HEK293 (cell line): ENCODE measurements around the gene CSGALNACT2.
A peak's percentile ranks its signal among the peaks of the same experiment; 100 is the strongest.

ENCODE experiments used
- CTCF ChIA-PET: fragments of 350-600 bp; formaldehyde crosslinking; extraction: SDS; loops from one replicate; lab custom pipeline; 2021; ENCODE audit warnings: antibody characterized with exemption; lab: Yijun Ruan, JAX
- POLR2A ChIA-PET: fragments of 300-600 bp; formaldehyde crosslinking; extraction: SDS; loops from one replicate; lab custom pipeline; 2020; ENCODE audit warnings: antibody characterized with exemption, inconsistent platforms; lab: Yijun Ruan, JAX
- H3K27ac ChIP-seq: fragments of 200-500 bp; sonication (Bioruptor generic); 2 replicates; pipeline ENCODE4 v1.5.1; 2014; ENCODE audit warnings: low read depth, low read length, control low read depth, inconsistent platforms; ENCODE audit errors: extremely low read depth
- H3K36me3 ChIP-seq, 2 experiments: fragments of 200-500 bp in 1 of 2; sonication (Bioruptor generic) in 1 of 2; 1 replicate in 1 of 2; 2 replicates in 1 of 2; pipeline ENCODE4 v1.5.1; 2014 to 2017; ENCODE audit warnings: inconsistent platforms in 2 of 2, low read length in 2 of 2; ENCODE audit not compliant: control insufficient read depth in 2 of 2, insufficient read depth in 1 of 2
- H3K4me1 ChIP-seq: fragments of 200-500 bp; sonication (Bioruptor generic); 2 replicates; pipeline ENCODE4 v1.5.1; 2014; ENCODE audit warnings: mild to moderate bottlenecking, low read length, inconsistent platforms; ENCODE audit not compliant: control insufficient read depth, insufficient read depth
- H3K4me3 ChIP-seq: 2 replicates; pipeline ENCODE4 v1.5.1; 2011; ENCODE audit warnings: low read depth, mild to moderate bottlenecking, control low read depth, low read length, moderate library complexity
- H3K9me3 ChIP-seq: fragments of 200-500 bp; sonication (Bioruptor generic); 2 replicates; pipeline ENCODE4 v1.5.1; 2014; ENCODE audit warnings: low read depth, low read length, inconsistent platforms; ENCODE audit not compliant: control insufficient read depth, insufficient read depth
- GLI4 ChIP-seq: fragments of 450-650 bp; formaldehyde crosslinking; IDR thresholded peaks from 2 replicates; pipeline ENCODE4 v1.5.1; 2016; ENCODE audit warnings: missing biosample characterization, missing genetic modification characterization
- HOXC10 ChIP-seq: sonication (generic); formaldehyde crosslinking; IDR thresholded peaks from 2 replicates; pipeline ENCODE4 v1.8.1; 2023; ENCODE audit warnings: mild to moderate bottlenecking, missing genetic modification reagents
- KLF1 ChIP-seq: fragments of 450-650 bp; formaldehyde crosslinking; IDR thresholded peaks from 2 replicates; pipeline ENCODE4 v1.5.1; 2016; ENCODE audit warnings: missing biosample characterization, missing genetic modification characterization
- KLF8 ChIP-seq: fragments of 450-650 bp; formaldehyde crosslinking; IDR thresholded peaks from 2 replicates; pipeline ENCODE4 v1.5.1; 2016; ENCODE audit warnings: missing biosample characterization, missing genetic modification characterization
- KLF9 ChIP-seq: fragments of 450-650 bp; formaldehyde crosslinking; IDR thresholded peaks from 2 replicates; pipeline ENCODE4 v1.5.1; 2016; ENCODE audit warnings: missing biosample characterization, missing genetic modification characterization, low read depth
- OVOL3 ChIP-seq: fragments of 450-650 bp; formaldehyde crosslinking; IDR thresholded peaks from 2 replicates; pipeline ENCODE4 v1.5.1; 2016; ENCODE audit warnings: missing biosample characterization, missing genetic modification characterization
- REST ChIP-seq: fragments of 450-650 bp; formaldehyde crosslinking; IDR thresholded peaks from 2 replicates; pipeline ENCODE4 v1.5.1; 2016; ENCODE audit warnings: missing biosample characterization, missing genetic modification characterization
- SALL2 ChIP-seq: fragments of 450-650 bp; formaldehyde crosslinking; IDR thresholded peaks from 2 replicates; pipeline ENCODE4 v1.5.0; 2017; ENCODE audit warnings: missing biosample characterization, mild to moderate bottlenecking, missing genetic modification characterization, borderline replicate concordance
- TCF7L2 ChIP-seq: IDR thresholded peaks from 2 replicates; pipeline ENCODE4 v1.6.1; 2011; ENCODE audit warnings: low read depth, mild to moderate bottlenecking, inconsistent platforms, low read length, moderate library complexity, borderline replicate concordance
- ZBTB10 ChIP-seq: fragments of 450-650 bp; formaldehyde crosslinking; IDR thresholded peaks from 2 replicates; pipeline ENCODE4 v1.5.1; 2016; ENCODE audit warnings: missing biosample characterization, missing genetic modification characterization
- ZNF121 ChIP-seq: fragments of 450-650 bp; formaldehyde crosslinking; IDR thresholded peaks from 2 replicates; pipeline ENCODE4 v1.5.1; 2016; ENCODE audit warnings: missing biosample characterization, missing genetic modification characterization
- ZNF2 ChIP-seq: fragments of 450-650 bp; formaldehyde crosslinking; IDR thresholded peaks from 2 replicates; pipeline ENCODE4 v1.5.1; 2016; ENCODE audit warnings: missing biosample characterization, missing genetic modification characterization
- ZNF223 ChIP-seq: fragments of 450-650 bp; formaldehyde crosslinking; IDR thresholded peaks from 2 replicates; pipeline ENCODE4 v1.5.1; 2016; ENCODE audit warnings: missing biosample characterization, missing genetic modification characterization
- ZNF354C ChIP-seq: fragments of 450-650 bp; formaldehyde crosslinking; IDR thresholded peaks from 2 replicates; pipeline ENCODE4 v1.5.1; 2016; ENCODE audit warnings: missing biosample characterization, missing genetic modification characterization, low read depth, borderline replicate concordance
- ZNF585B ChIP-seq: fragments of 450-650 bp; formaldehyde crosslinking; IDR thresholded peaks from 2 replicates; pipeline ENCODE4 v1.5.1; 2016; ENCODE audit warnings: missing biosample characterization, missing genetic modification characterization
- ZNF621 ChIP-seq: fragments of 450-650 bp; formaldehyde crosslinking; IDR thresholded peaks from 2 replicates; pipeline ENCODE4 v1.5.1; 2017; ENCODE audit warnings: missing biosample characterization, missing genetic modification characterization

Gene CSGALNACT2

GRCh38 chr10:43117777-43118583 is 20.3 kb upstream of the CSGALNACT2 start:
- POLR2A ChIA-PET = no interaction called here
- H3K4me3 ChIP-seq = no peak overlapping the region
- no peaks in the 10 kb centered on the region for H3K9me3 ChIP-seq
- no peak overlapping the region for H3K27ac ChIP-seq
- CTCF ChIA-PET = no interaction called here
- H3K4me1 ChIP-seq = no peaks in the 10 kb centered on the region
- H3K36me3 ChIP-seq = no peaks in the 10 kb centered on the region
- TF ChIP-seq ZNF585B (tag by site-specific recombination) = no peak
- TF ChIP-seq ZNF354C (tag by site-specific recombination) = no peak
- TF ChIP-seq OVOL3 (tag by site-specific recombination) = no peak
- no peak for TF ChIP-seq ZNF621 (tag by site-specific recombination)
- TF ChIP-seq HOXC10 (CRISPR knock-in tag) = no peak
- TF ChIP-seq ZNF121 (tag by site-specific recombination) = no peak
- TF ChIP-seq SALL2 (tag by site-specific recombination) = no peak
- no peak for TF ChIP-seq REST (tag by site-specific recombination)
- no peak for TF ChIP-seq GLI4 (tag by site-specific recombination)

DNA sequence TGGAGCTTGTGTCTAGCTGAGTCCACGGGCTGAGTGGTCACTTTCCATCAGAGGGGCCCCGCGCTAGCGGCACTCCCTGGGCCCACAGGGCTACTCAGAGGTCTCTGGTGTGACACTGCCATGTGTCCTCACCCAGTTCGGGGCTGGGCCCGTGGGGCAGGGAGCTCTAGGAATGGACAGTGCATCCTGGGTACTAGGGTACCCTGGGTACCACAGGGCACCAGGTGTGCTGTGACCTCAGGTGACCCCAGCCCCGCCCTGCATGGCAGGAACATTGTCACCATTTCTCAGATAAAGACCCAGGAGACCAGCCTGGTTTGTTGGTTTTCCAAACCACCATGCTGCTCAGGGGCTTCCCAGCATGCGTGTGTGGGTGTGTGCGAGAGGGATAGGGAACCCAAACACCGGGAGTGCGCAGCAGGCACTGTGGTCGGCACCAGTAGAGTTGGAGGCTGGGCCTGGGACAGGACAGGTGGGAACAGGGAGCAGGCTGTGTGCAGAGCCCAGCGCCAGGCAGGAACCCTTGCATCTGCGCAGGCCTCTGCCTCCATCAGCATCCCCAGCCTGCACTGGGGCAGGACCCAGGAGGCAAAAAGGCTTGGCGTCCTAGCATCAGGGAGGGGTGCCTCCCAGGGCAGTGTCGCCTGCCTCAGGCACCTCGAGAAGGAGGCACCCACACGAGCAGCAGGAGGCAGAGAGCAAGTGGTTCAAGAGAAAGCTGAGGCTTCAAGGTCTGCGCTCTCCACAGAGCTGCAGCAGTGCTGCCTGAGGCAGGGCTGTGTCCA is 19.4 kb upstream of the CSGALNACT2 start:
- no peak overlapping the region for H3K27ac ChIP-seq
- H3K4me1 ChIP-seq = no peaks in the 10 kb centered on the region
- no peak for TF ChIP-seq TCF7L2
- TF ChIP-seq ZBTB10 (tag by site-specific recombination) = no peak
- no peaks in the 10 kb centered on the region for H3K36me3 ChIP-seq
- CTCF ChIA-PET = no interaction called here
- POLR2A ChIA-PET = no interaction called here
- no peaks in the 10 kb centered on the region for H3K9me3 ChIP-seq
- H3K4me3 ChIP-seq = no peak overlapping the region

- POLR2A ChIA-PET = interaction anchor here (0.6 kb wide), 1 partner anchor 28 kb away, joined by 5 read pairs; no protein-coding TSS in a partner anchor
- no peaks in the 10 kb centered on the region for H3K9me3 ChIP-seq
- TF ChIP-seq KLF8 (tag by site-specific recombination) = peak; percentile 97
- peak; percentile 50; the same call in 1 of the 2 replicates for TF ChIP-seq KLF9 (tag by site-specific recombination)
- TF ChIP-seq ZNF223 (tag by site-specific recombination) = no peak
- peak; percentile 89 for TF ChIP-seq KLF1 (tag by site-specific recombination)
- TF ChIP-seq ZNF2 (tag by site-specific recombination) = no peak
- CTCF ChIA-PET = interaction anchor here (0.6 kb wide), 1 partner anchor 50 kb away, joined by 3 read pairs; no protein-coding TSS in a partner anchor
- H3K4me1 ChIP-seq = no peaks in the 10 kb centered on the region
- H3K27ac ChIP-seq = no peak overlapping the region
- H3K4me3 ChIP-seq = no peak overlapping the region
- no peaks in the 10 kb centered on the region for H3K36me3 ChIP-seq
These were observed 18.7 kb upstream of the CSGALNACT2 start for GRCh38 chr10:43119416-43120115.
